Measurements from ENCODE around the gene USPL1.

The USPL1 gene

DNA sequence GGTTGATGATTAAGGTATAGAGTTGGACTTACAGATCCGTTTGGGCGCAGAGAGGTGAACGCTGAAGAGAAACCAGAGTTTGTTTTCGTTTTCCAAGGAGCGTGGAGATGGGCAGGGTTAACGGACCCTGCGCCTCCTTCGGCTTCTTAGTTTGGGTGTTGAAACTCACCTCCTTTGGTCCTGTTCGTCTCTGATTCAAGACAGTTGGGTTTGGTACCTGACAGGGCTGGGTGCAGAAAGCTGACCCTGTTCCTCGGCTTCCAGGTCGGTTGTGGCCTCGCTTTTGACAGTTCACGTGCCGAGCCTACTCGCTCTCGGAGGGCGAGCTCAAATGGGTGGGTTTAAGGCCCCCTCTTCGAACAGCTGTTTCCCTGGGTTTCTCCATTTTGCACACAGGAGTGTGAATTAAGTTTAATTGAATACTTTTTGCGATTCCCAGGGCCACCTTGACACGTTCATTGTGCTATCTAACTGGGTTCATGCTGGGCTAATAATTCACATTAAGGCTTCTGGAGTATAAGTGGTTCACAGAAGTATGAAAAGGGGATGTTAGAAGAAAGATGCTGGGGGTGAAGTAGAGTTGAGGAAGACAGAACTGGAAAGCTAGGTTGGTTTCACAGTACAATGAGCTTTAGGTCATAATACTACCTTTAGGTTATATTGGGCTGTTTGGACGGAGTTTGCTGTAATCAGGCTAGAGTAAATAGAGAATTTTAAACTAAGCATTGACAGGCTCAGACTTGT, 638 bp downstream of the USPL1 start:
- no peak overlapping the region for H3K27ac Mint-ChIP-seq
- peaks cover 18% of the 10 kb centered on the region for H3K36me3 Mint-ChIP-seq (ENCODE audit: low read depth)
- no peaks in the 10 kb centered on the region for H3K27me3 Mint-ChIP-seq (ENCODE audit: low read depth, poor library complexity)
- no peaks in the 10 kb centered on the region for H3K9me3 Mint-ChIP-seq
- TF ChIP-seq, protein P1, sequence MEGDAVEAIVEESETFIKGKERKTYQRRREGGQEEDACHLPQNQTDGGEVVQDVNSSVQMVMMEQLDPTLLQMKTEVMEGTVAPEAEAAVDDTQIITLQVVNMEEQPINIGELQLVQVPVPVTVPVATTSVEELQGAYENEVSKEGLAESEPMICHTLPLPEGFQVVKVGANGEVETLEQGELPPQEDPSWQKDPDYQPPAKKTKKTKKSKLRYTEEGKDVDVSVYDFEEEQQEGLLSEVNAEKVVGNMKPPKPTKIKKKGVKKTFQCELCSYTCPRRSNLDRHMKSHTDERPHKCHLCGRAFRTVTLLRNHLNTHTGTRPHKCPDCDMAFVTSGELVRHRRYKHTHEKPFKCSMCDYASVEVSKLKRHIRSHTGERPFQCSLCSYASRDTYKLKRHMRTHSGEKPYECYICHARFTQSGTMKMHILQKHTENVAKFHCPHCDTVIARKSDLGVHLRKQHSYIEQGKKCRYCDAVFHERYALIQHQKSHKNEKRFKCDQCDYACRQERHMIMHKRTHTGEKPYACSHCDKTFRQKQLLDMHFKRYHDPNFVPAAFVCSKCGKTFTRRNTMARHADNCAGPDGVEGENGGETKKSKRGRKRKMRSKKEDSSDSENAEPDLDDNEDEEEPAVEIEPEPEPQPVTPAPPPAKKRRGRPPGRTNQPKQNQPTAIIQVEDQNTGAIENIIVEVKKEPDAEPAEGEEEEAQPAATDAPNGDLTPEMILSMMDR (IDR thresholded peaks at IDR 0.05) = no peak
- peaks cover 9% of the 10 kb centered on the region for H3K4me1 Mint-ChIP-seq
- DNase-seq = peak; percentile 25
- H3K4me3 Mint-ChIP-seq = no peak overlapping the region

DNA sequence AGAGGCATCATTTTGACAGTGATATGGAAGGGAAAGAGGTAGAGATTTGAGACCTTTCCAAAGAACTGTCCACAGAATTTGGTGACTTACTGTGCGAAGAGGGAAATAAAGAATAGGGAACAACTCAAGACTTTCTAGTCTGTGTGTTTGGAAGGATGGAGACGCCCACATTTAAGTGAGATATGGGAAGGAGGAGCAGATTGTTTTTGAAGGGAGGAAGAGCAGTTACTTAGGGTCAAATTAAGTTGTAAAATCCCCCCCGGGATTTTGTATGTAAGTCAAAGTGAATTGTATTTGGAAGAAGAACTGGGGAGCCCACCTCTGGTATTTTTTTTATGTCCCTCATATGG, 1.2 kb downstream of the USPL1 start:
- H3K36me3 Mint-ChIP-seq (ENCODE audit: low read depth) = peaks cover 18% of the 10 kb centered on the region
- H3K4me1 Mint-ChIP-seq = peaks cover 9% of the 10 kb centered on the region
- H3K4me3 Mint-ChIP-seq = no peak overlapping the region
- H3K27me3 Mint-ChIP-seq (ENCODE audit: low read depth, poor library complexity) = no peaks in the 10 kb centered on the region
- no peak overlapping the region for H3K27ac Mint-ChIP-seq
- H3K9me3 Mint-ChIP-seq = no peaks in the 10 kb centered on the region
- TF ChIP-seq, protein P1 (IDR thresholded peaks at IDR 0.05) = no peak
- DNase-seq = no peak

DNA sequence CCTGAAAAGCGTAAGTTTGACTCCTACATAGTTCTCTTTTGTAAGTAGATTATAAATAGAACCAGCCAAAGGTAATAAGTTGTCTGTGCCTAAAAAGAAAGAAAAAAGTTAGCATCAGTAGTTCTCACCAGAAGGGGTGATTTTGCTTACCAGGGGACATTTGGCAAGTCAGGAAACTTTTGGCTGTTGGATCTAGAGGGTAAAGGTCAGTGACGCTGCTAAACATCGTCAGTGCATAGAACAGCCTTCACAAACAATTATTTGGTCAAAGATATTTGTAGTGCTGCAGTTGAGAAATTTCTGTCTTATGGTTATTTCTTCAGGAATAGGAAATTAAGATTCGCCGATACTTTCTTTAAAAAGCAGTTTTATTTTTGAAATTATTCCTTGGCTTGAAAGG, 2.0 kb downstream of the USPL1 start:
- no peak for DNase-seq
- Mint-ChIP-seq H3K4me3 (no peak overlapping the region), H3K36me3 (ENCODE audit: low read depth) (peaks cover 27% of the 10 kb centered on the region), H3K9me3 (no peaks in the 10 kb centered on the region), H3K27ac (peak overlapping the region; percentile 30), H3K27me3 (ENCODE audit: low read depth, poor library complexity) (no peaks in the 10 kb centered on the region), H3K4me1 (peaks cover 9% of the 10 kb centered on the region)
- TF ChIP-seq, protein P1 (IDR thresholded peaks at IDR 0.05) = no peak

DNA sequence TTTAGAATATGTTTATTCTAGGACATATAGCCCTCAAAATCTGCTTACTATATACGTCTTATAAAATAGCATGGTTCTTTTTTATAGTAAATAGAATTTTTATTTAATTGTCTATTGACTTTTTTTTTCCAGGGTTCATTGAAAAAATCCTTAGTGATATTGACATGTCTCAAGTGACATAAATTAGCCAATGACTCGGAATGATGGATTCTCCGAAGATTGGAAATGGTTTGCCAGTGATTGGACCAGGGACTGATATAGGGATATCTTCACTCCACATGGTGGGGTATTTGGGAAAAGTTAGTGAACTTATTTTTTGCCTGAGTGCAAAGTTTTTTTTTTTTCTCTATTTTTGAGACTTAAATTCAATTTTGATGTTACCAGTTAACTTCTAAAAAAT, 3.2 kb downstream of the USPL1 start:
- H3K36me3 Mint-ChIP-seq (ENCODE audit: low read depth) = peaks cover 33% of the 10 kb centered on the region
- H3K27me3 Mint-ChIP-seq (ENCODE audit: low read depth, poor library complexity) = no peaks in the 10 kb centered on the region
- TF ChIP-seq, protein P1 (IDR thresholded peaks at IDR 0.05) = no peak
- no peaks in the 10 kb centered on the region for H3K9me3 Mint-ChIP-seq
- no peak for DNase-seq
- peaks cover 3% of the 10 kb centered on the region for H3K4me1 Mint-ChIP-seq
- no peak overlapping the region for H3K27ac Mint-ChIP-seq
- H3K4me3 Mint-ChIP-seq = no peak overlapping the region

DNA sequence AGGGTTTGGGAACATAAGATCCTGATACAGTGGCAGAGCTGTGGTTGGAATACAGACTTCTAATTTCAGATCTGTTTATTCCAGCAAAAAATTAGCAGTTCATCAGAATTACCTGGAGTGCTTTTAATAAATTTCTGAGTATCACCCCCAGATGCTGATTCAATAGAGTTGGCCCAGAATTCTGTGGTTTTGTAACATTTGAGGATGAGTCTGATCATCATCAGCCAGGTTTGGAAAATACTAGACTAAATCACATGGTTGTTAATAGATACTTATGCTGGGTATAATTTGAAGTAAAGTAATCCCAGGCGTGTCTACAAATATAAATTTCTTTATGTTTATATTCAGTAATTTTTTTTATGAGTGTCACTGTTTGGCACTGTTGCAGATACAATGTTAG, 4.8 kb downstream of the USPL1 start:
- H3K4me1 Mint-ChIP-seq = no peaks in the 10 kb centered on the region
- no peak overlapping the region for H3K27ac Mint-ChIP-seq
- H3K4me3 Mint-ChIP-seq = no peak overlapping the region
- no peaks in the 10 kb centered on the region for H3K27me3 Mint-ChIP-seq (ENCODE audit: low read depth, poor library complexity)
- DNase-seq = no peak
- H3K9me3 Mint-ChIP-seq = no peaks in the 10 kb centered on the region
- peaks cover 40% of the 10 kb centered on the region for H3K36me3 Mint-ChIP-seq (ENCODE audit: low read depth)
- TF ChIP-seq, protein P1 (IDR thresholded peaks at IDR 0.05) = no peak

DNA sequence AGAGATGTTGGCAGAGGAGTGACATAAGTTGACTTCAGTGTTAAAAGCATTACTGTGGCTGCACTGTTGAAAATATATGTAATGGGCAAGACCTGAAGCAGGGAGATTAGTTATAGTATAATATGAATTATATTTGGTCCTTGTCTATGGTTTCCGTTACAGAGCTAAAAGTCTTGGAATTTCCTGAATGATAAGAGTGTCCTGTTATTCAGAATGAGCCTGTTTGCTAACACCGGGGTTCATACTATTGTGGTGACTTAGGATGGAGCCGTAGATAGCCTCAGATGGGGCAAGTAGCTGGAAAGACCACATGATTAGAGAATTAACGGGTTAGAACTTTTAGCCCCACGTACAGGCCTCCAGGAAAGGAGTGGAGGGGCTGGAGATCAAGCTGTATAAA, 5.7 kb downstream of the USPL1 start:
- peaks cover 45% of the 10 kb centered on the region for H3K36me3 Mint-ChIP-seq (ENCODE audit: low read depth)
- no peaks in the 10 kb centered on the region for H3K9me3 Mint-ChIP-seq
- no peaks in the 10 kb centered on the region for H3K4me1 Mint-ChIP-seq
- no peak overlapping the region for H3K4me3 Mint-ChIP-seq
- H3K27me3 Mint-ChIP-seq (ENCODE audit: low read depth, poor library complexity) = no peaks in the 10 kb centered on the region
- no peak overlapping the region for H3K27ac Mint-ChIP-seq
- no peak for DNase-seq
- TF ChIP-seq, protein P1 (IDR thresholded peaks at IDR 0.05) = no peak
